Measurements from ENCODE around the gene HEXIM2. TPM values are rescaled to one million over a fixed set of nuclear protein-coding genes. Genes with fewer than 3 reads are reported as not detected.

The HEXIM2 gene
- total and polyA plus RNA-seq, 7 donors = 1.8 to 14.7 (median 7.8) TPM

DNA sequence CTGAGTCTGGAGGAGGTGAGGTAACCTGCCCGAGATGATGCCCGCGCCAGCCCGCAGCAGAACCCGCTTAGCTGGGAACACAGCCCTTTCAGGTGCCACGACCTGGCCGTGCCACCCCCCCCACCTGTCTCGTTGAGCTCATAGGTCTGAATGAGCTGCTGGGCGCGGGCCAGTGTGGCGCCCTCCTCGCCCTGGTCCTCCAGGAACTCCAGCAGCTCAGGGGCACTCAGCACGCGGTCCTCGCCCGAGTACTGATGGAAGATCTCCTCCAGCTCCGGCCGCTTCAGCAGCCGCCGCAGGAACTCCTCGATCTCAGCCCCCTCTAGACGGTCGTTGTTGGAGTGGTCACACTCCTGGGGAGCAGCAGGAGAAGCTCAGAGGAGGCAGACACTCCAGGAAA is 43.0 kb upstream of the HEXIM2 start:
- H3K27me3 ChIP-seq = no peaks in the 10 kb centered on the region
- intact Hi-C loops (cut with DNase I) = no loop called here
- no peak overlapping the region for H3K27ac ChIP-seq
- WGBS, 2 donors = 89 to 94% methylated on average over 23 of the region's 23 CpGs
- H3K36me3 ChIP-seq = peaks cover 13 to 63% (median 25%) of the 10 kb centered on the region in 4 donors
- DNase-seq = no peak
- no peaks in the 10 kb centered on the region for H3K9me3 ChIP-seq
- H3K4me3 ChIP-seq = no peak overlapping the region
- peaks cover 0 to 13% (median 11%) of the 10 kb centered on the region in 4 donors for H3K4me1 ChIP-seq
- TF ChIP-seq POLR2AphosphoS5 (IDR thresholded peaks at IDR 0.05) = no peak
- TF ChIP-seq, protein P1, sequence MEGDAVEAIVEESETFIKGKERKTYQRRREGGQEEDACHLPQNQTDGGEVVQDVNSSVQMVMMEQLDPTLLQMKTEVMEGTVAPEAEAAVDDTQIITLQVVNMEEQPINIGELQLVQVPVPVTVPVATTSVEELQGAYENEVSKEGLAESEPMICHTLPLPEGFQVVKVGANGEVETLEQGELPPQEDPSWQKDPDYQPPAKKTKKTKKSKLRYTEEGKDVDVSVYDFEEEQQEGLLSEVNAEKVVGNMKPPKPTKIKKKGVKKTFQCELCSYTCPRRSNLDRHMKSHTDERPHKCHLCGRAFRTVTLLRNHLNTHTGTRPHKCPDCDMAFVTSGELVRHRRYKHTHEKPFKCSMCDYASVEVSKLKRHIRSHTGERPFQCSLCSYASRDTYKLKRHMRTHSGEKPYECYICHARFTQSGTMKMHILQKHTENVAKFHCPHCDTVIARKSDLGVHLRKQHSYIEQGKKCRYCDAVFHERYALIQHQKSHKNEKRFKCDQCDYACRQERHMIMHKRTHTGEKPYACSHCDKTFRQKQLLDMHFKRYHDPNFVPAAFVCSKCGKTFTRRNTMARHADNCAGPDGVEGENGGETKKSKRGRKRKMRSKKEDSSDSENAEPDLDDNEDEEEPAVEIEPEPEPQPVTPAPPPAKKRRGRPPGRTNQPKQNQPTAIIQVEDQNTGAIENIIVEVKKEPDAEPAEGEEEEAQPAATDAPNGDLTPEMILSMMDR (IDR thresholded peaks at IDR 0.05) = no peak
- no peak for TF ChIP-seq POLR2A (IDR thresholded peaks at IDR 0.05)
- no peak for TF ChIP-seq EP300 (IDR thresholded peaks at IDR 0.05)

DNA sequence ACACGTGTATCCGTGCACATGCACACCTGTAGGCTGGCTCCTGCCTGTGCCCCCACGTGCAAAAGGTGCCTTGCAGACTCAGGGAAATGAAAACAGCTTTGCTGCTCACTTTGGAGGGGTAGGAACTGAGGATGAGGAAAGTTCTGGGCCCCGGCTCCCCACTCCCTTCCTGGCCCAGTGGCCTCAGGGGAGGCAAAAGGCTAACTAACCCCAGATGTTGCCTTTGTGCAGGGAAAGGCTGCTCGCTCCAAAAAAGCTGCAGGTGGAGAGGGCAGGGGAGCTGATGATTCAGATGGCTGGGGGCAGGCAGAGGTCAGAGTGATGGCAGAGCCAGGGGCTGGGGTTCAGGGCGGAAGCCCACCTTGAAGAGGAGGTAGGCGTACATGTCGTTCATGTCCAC is 41.7 kb upstream of the HEXIM2 start:
- no peak for TF ChIP-seq POLR2A (IDR thresholded peaks at IDR 0.05)
- TF ChIP-seq EP300 (IDR thresholded peaks at IDR 0.05) = no peak
- TF ChIP-seq, protein P1 (IDR thresholded peaks at IDR 0.05) = no peak
- no peak for TF ChIP-seq POLR2AphosphoS5 (IDR thresholded peaks at IDR 0.05)
- H3K36me3 ChIP-seq = peaks cover 13 to 55% (median 20%) of the 10 kb centered on the region in 4 donors
- H3K27ac ChIP-seq = no peak overlapping the region
- H3K9me3 ChIP-seq = no peaks in the 10 kb centered on the region
- no peaks in the 10 kb centered on the region for H3K27me3 ChIP-seq
- no peak overlapping the region for H3K4me3 ChIP-seq
- intact Hi-C loops (cut with DNase I) = no loop called here
- no peak for DNase-seq
- peaks cover 0 to 24% (median 23%) of the 10 kb centered on the region in 4 donors for H3K4me1 ChIP-seq
- WGBS, 2 donors = 88 to 93% methylated on average over 8 of the region's 8 CpGs

DNA sequence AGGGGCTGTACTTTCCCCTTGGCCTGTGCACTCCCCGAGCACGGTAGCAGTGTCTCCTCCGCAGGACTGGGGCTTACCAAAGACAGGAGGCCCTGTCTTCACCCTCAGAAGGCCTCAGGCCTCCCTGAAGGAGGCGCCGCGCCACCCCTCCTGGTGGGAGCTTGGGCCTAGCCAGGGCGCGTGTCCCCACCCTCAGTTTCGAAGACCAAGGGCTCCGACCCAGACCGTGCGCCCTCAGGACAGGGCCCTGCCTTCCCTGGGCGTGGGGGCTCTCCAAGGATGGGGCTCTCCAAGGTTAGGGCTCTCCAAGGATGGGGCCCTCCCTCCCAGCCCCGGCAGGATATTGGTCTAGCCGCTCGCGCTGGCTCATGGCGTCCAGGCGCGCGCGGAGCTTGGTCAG is 41.1 kb upstream of the HEXIM2 start:
- no peaks in the 10 kb centered on the region for H3K27me3 ChIP-seq
- peaks cover 0 to 29% (median 25%) of the 10 kb centered on the region in 4 donors for H3K4me1 ChIP-seq
- no peak overlapping the region for H3K27ac ChIP-seq
- no peak for DNase-seq
- no peaks in the 10 kb centered on the region for H3K9me3 ChIP-seq
- 84 to 94% methylated on average over 22 of the region's 22 CpGs for WGBS, 2 donors
- peaks cover 13 to 53% (median 20%) of the 10 kb centered on the region in 4 donors for H3K36me3 ChIP-seq
- H3K4me3 ChIP-seq = no peak overlapping the region
- intact Hi-C loops (cut with DNase I) = no loop called here
- no peak for TF ChIP-seq POLR2AphosphoS5 (IDR thresholded peaks at IDR 0.05)
- TF ChIP-seq, protein P1 (IDR thresholded peaks at IDR 0.05) = no peak
- TF ChIP-seq POLR2A (IDR thresholded peaks at IDR 0.05) = no peak
- TF ChIP-seq EP300 (IDR thresholded peaks at IDR 0.05) = no peak

DNA sequence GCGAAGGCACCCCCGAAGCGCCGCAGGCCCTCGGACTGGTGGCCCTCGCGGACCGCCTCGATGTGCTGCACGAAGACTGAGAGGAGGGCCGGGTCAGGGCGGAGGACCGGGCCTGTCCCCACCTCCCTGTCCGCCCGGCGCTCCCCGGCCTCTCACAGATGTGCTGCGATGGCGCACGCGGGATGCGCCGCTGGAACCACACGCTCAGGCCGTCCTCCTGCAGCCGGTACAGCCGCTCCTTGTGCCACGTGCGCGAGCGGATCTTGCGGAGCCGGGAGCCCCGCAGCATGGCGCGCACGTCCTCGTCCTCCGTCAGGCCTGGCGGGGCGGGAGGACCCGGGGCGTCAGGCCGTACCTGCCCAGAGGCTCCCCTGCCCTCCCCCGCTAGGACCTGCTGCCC is 40.6 kb upstream of the HEXIM2 start:
- WGBS, 2 donors = 62 to 90% methylated on average over 45 of the region's 45 CpGs
- intact Hi-C loops (cut with DNase I) = no loop called here

More for the DNA sequence above, 40.6 kb upstream of the HEXIM2 start:
- Histone ChIP-seq H3K36me3 (peaks cover 13 to 48% (median 20%) of the 10 kb centered on the region in 4 donors), H3K27me3 (no peaks in the 10 kb centered on the region), H3K9me3 (no peaks in the 10 kb centered on the region), H3K4me3 (no peak overlapping the region), H3K4me1 (peaks cover 0 to 29% (median 25%) of the 10 kb centered on the region in 4 donors), H3K27ac (no peak overlapping the region)
- DNase-seq = no peak
- TF ChIP-seq, protein P1 (IDR thresholded peaks at IDR 0.05) = no peak
- no peak for TF ChIP-seq POLR2A (IDR thresholded peaks at IDR 0.05)
- TF ChIP-seq POLR2AphosphoS5 (IDR thresholded peaks at IDR 0.05) = no peak
- no peak for TF ChIP-seq EP300 (IDR thresholded peaks at IDR 0.05)
